ENCODE measurements around the gene CDH13. TPM values are rescaled to one million over a fixed set of nuclear protein-coding genes. Genes with fewer than 3 reads are reported as not detected.

Gene CDH13
- total RNA-seq, 1 experiment from 2014 or later = 49.3 TPM

DNA sequence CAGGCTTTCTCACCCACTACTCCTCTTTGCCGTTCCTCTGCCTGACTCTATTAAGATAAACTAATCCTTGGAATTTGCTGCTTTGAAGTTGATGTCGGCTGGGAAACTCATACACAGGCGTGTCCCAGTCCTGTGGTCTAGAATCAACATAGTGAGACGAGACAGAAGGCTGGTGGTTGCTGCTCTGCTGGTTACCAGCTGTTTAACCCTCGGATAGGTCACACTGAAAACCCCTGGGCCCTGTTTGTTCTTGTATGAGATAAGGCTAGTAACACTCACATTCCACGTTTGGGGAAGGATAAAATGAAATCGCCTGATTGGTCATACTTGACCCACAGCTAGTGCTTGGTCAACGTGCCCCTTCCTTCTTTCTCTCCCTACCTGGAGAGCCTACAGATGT, 517.0 kb downstream of the CDH13 start:
- Mint-ChIP-seq H3K9me3 (ENCODE audit: unreplicated experiment) (no peaks in the 10 kb centered on the region), H3K27me3 (ENCODE audit: insufficient read depth, unreplicated experiment) (no peaks in the 10 kb centered on the region), H3K36me3 (ENCODE audit: insufficient read depth, unreplicated experiment) (no peaks in the 10 kb centered on the region), H3K27ac (ENCODE audit: low read depth, unreplicated experiment) (no peak overlapping the region), H3K4me3 (ENCODE audit: unreplicated experiment) (no peak overlapping the region), H3K4me1 (ENCODE audit: insufficient read depth, unreplicated experiment) (peaks cover 6% of the 10 kb centered on the region)
- ChIA-PET CTCF (no interaction called here), POLR2A (no interaction called here)
- TF ChIP-seq, protein P1, sequence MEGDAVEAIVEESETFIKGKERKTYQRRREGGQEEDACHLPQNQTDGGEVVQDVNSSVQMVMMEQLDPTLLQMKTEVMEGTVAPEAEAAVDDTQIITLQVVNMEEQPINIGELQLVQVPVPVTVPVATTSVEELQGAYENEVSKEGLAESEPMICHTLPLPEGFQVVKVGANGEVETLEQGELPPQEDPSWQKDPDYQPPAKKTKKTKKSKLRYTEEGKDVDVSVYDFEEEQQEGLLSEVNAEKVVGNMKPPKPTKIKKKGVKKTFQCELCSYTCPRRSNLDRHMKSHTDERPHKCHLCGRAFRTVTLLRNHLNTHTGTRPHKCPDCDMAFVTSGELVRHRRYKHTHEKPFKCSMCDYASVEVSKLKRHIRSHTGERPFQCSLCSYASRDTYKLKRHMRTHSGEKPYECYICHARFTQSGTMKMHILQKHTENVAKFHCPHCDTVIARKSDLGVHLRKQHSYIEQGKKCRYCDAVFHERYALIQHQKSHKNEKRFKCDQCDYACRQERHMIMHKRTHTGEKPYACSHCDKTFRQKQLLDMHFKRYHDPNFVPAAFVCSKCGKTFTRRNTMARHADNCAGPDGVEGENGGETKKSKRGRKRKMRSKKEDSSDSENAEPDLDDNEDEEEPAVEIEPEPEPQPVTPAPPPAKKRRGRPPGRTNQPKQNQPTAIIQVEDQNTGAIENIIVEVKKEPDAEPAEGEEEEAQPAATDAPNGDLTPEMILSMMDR (IDR thresholded peaks at IDR 0.05; ENCODE audit: unreplicated experiment) = no peak
- no TSS peak for BruUV-seq (replicated peaks)
- intact Hi-C loops (cut with micrococcal nuclease) = no loop called here
- no peak for DNase-seq (ENCODE audit: unreplicated experiment)

DNA sequence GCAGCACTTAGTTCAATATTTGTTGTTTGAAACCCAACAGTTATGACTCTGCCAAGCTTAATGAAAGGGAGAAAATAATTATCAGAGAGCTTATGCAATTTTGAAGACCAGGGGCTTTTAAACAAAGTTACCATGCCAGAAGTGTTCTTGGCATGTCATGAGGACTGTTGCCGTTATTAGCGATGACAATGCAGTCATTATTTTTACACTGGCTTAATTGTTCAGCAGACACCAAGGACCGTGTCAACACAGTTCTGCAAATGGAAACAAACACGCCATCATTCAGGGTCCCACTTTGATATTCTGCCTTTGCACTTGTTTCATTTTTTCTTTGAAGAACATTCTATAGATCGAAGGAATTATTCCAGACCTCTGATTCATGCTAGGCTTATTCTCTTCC, 518.5 kb downstream of the CDH13 start:
- Mint-ChIP-seq H3K4me1 (ENCODE audit: insufficient read depth, unreplicated experiment) (peaks cover 6% of the 10 kb centered on the region), H3K27me3 (ENCODE audit: insufficient read depth, unreplicated experiment) (no peaks in the 10 kb centered on the region), H3K4me3 (ENCODE audit: unreplicated experiment) (no peak overlapping the region), H3K9me3 (ENCODE audit: unreplicated experiment) (no peaks in the 10 kb centered on the region), H3K27ac (ENCODE audit: low read depth, unreplicated experiment) (no peak overlapping the region), H3K36me3 (ENCODE audit: insufficient read depth, unreplicated experiment) (no peaks in the 10 kb centered on the region)
- ChIA-PET POLR2A (no interaction called here), CTCF (no interaction called here)
- TF ChIP-seq, protein P1 (IDR thresholded peaks at IDR 0.05; ENCODE audit: unreplicated experiment) = no peak
- no peak for DNase-seq (ENCODE audit: unreplicated experiment)
- intact Hi-C loops (cut with micrococcal nuclease) = no loop called here
- no TSS peak for BruUV-seq (replicated peaks)

DNA sequence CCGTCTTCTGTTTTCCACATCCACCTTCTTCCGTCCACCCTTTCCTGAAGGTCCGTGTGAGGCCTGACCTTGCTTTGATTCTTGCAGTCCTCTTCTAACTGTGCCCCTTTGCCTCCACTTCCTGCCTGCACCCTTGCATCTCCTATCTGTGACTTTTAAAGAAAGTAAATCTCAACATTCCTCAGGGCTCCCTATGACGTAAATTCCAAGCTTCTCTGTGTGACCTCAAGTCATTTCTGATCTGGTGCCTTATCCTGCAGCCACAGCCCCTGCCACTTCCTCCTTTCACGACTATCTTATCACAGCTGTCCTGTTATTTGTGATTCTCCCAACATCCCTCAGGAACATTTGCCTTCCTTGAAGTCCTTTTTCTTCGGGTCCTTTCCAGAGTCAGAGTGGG, 520.5 kb downstream of the CDH13 start:
- intact Hi-C loops (cut with micrococcal nuclease) = no loop called here
- CTCF ChIA-PET = no interaction called here
- Mint-ChIP-seq H3K9me3 (ENCODE audit: unreplicated experiment) (no peaks in the 10 kb centered on the region), H3K36me3 (ENCODE audit: insufficient read depth, unreplicated experiment) (no peaks in the 10 kb centered on the region), H3K27me3 (ENCODE audit: insufficient read depth, unreplicated experiment) (no peaks in the 10 kb centered on the region), H3K4me3 (ENCODE audit: unreplicated experiment) (no peak overlapping the region), H3K27ac (ENCODE audit: low read depth, unreplicated experiment) (no peak overlapping the region), H3K4me1 (ENCODE audit: insufficient read depth, unreplicated experiment) (peaks cover 6% of the 10 kb centered on the region)
- POLR2A ChIA-PET = no interaction called here
- BruUV-seq (replicated peaks) = no TSS peak
- TF ChIP-seq, protein P1 (IDR thresholded peaks at IDR 0.05; ENCODE audit: unreplicated experiment) = no peak
- no peak for DNase-seq (ENCODE audit: unreplicated experiment)

DNA sequence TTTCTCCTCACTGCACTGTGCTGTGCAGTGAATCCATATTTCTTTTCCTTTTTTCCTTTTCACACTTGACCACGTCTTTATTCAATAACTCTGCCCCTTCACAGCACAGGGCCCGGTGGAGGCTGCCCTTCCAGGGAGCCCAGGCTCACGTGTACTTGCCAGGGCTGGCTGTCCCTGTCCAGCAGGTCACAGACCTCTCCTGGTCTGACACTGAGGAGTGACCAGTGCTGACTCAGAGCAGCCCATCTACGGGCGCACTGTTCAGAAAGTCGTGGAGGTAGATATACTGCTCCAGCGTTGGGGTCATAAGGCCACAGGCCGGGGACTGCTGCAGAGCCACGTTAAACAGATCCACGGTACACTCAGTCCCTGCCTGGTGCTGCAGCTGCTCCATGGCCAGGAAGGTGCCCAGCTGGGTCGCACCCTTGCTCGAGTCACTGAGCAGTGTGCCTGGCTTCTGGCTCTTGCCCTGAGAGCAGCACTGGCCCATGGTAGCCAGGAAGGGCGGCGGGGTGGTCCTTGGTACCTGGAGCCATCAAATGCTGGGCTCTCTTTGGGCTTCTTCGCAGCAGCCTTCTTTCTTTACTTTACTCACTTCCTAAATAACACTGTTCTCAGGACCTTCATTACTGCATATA, 531.7 kb downstream of the CDH13 start:
- no peaks in the 10 kb centered on the region for H3K9me3 Mint-ChIP-seq (ENCODE audit: unreplicated experiment)
- no peak overlapping the region for H3K27ac Mint-ChIP-seq (ENCODE audit: low read depth, unreplicated experiment)
- BruUV-seq (replicated peaks) = no TSS peak
- H3K4me3 Mint-ChIP-seq (ENCODE audit: unreplicated experiment) = no peak overlapping the region
- intact Hi-C loops (cut with micrococcal nuclease) = no loop called here
- peaks cover 6% of the 10 kb centered on the region for H3K36me3 Mint-ChIP-seq (ENCODE audit: insufficient read depth, unreplicated experiment)
- ChIA-PET CTCF (interaction anchor here (0.6 kb wide), 1 partner anchor 11 kb away, joined by 3 read pairs; no protein-coding TSS in a partner anchor), POLR2A (interaction anchor here (0.8 kb wide), 1 partner anchor 12 kb away, joined by 4 read pairs; no protein-coding TSS in a partner anchor)
- DNase-seq (ENCODE audit: unreplicated experiment) = no peak
- no peaks in the 10 kb centered on the region for H3K4me1 Mint-ChIP-seq (ENCODE audit: insufficient read depth, unreplicated experiment)
- H3K27me3 Mint-ChIP-seq (ENCODE audit: insufficient read depth, unreplicated experiment) = no peaks in the 10 kb centered on the region
- TF ChIP-seq, protein P1 (IDR thresholded peaks at IDR 0.05; ENCODE audit: unreplicated experiment) = no peak

Measured in MCF 10A (cell line).